ENCODE measurements around the gene SDCBP2. TPM values are rescaled to one million over a fixed set of nuclear protein-coding genes. Genes with fewer than 3 reads are reported as not detected.

SDCBP2 gene
- total RNA-seq, 2 donors from 2014 or later = 1.5 to 5.1 TPM

GRCh38 chr20:1353956-1354355 lies 25.0 kb upstream of the SDCBP2 start:
- no peak overlapping the region for H3K4me3 Mint-ChIP-seq
- no peaks in the 10 kb centered on the region for H3K27me3 Mint-ChIP-seq (ENCODE audit: insufficient read depth)

GRCh38 chr20:1346315-1346969 lies 17.5 kb upstream of the SDCBP2 start:
- no peak overlapping the region for H3K4me3 ChIP-seq (ENCODE audit: low read length)
- Mint-ChIP-seq H3K36me3 (ENCODE audit: low read depth) (peaks cover 21% of the 10 kb centered on the region), H3K4me1 (no peaks in the 10 kb centered on the region), H3K4me3 (no peak overlapping the region), H3K27ac (no peak overlapping the region), H3K9me3 (peaks cover 18% of the 10 kb centered on the region), H3K27me3 (ENCODE audit: insufficient read depth) (no peaks in the 10 kb centered on the region)
- H3K36me3 ChIP-seq (ENCODE audit: control insufficient read depth, insufficient read depth, low read length) = peaks cover 5% of the 10 kb centered on the region
- DNase-seq = no peak
- H3K27me3 ChIP-seq (ENCODE audit: control insufficient read depth, insufficient read depth, low read length, poor library complexity, severe bottlenecking) = no peaks in the 10 kb centered on the region
- H3K9me3 ChIP-seq (ENCODE audit: control insufficient read depth, low read length) = peaks cover 16% of the 10 kb centered on the region
- 100% methylated on average over 1 of the region's 2 CpGs; no CpG with 5 or more reads in 1 of the 2 experiments for WGBS, 2 experiments (ENCODE audit: insufficient coverage in 1 of 2, insufficient read length in 1 of 2)
- H3K4me1 ChIP-seq (ENCODE audit: control insufficient read depth, insufficient read depth, low read length) = no peaks in the 10 kb centered on the region
- TF ChIP-seq, protein P1, sequence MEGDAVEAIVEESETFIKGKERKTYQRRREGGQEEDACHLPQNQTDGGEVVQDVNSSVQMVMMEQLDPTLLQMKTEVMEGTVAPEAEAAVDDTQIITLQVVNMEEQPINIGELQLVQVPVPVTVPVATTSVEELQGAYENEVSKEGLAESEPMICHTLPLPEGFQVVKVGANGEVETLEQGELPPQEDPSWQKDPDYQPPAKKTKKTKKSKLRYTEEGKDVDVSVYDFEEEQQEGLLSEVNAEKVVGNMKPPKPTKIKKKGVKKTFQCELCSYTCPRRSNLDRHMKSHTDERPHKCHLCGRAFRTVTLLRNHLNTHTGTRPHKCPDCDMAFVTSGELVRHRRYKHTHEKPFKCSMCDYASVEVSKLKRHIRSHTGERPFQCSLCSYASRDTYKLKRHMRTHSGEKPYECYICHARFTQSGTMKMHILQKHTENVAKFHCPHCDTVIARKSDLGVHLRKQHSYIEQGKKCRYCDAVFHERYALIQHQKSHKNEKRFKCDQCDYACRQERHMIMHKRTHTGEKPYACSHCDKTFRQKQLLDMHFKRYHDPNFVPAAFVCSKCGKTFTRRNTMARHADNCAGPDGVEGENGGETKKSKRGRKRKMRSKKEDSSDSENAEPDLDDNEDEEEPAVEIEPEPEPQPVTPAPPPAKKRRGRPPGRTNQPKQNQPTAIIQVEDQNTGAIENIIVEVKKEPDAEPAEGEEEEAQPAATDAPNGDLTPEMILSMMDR (conservative IDR thresholded peaks at IDR 0.05) = no peak
- H3K27ac ChIP-seq (ENCODE audit: low read depth, low read length) = no peak overlapping the region
- no peak overlapping the region for H3K9ac ChIP-seq (ENCODE audit: extremely low read depth, low read length, poor library complexity, severe bottlenecking)

More at GRCh38 chr20:1353956-1354355, 25.0 kb upstream of the SDCBP2 start:
- H3K27ac Mint-ChIP-seq = no peak overlapping the region
- H3K4me3 ChIP-seq (ENCODE audit: low read length) = no peak overlapping the region
- H3K9ac ChIP-seq (ENCODE audit: extremely low read depth, low read length, poor library complexity, severe bottlenecking) = no peak overlapping the region
- TF ChIP-seq, protein P1 (conservative IDR thresholded peaks at IDR 0.05) = no peak
- peaks cover 38% of the 10 kb centered on the region for H3K36me3 ChIP-seq (ENCODE audit: control insufficient read depth, insufficient read depth, low read length)
- peaks cover 65% of the 10 kb centered on the region for H3K36me3 Mint-ChIP-seq (ENCODE audit: low read depth)
- H3K27me3 ChIP-seq (ENCODE audit: control insufficient read depth, insufficient read depth, low read length, poor library complexity, severe bottlenecking) = no peaks in the 10 kb centered on the region
- no peak overlapping the region for H3K27ac ChIP-seq (ENCODE audit: low read depth, low read length)
- no peaks in the 10 kb centered on the region for H3K4me1 Mint-ChIP-seq
- no peaks in the 10 kb centered on the region for H3K9me3 ChIP-seq (ENCODE audit: control insufficient read depth, low read length)
- H3K9me3 Mint-ChIP-seq = no peaks in the 10 kb centered on the region
- no peak for DNase-seq
- H3K4me1 ChIP-seq (ENCODE audit: control insufficient read depth, insufficient read depth, low read length) = no peaks in the 10 kb centered on the region

DNA sequence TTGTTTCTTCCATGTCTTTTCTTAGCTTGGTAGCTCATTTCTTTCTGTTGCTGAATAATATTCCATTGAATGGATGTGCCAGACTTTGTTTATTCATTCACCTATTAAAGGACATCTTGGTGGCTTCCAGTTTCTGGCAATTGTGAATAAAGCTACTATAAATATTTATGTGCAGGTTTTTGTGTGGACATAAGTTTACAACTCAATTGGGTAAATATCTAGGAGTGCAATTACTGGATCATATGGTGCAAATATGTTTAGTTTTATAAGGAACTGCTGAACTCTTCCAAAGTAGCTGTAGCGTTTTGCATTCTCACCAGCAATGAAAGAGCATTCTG lies 16.8 kb upstream of the SDCBP2 start:
- Histone ChIP-seq H3K4me1 (ENCODE audit: control insufficient read depth, insufficient read depth, low read length) (no peaks in the 10 kb centered on the region), H3K9ac (ENCODE audit: extremely low read depth, low read length, poor library complexity, severe bottlenecking) (no peak overlapping the region), H3K9me3 (ENCODE audit: control insufficient read depth, low read length) (peaks cover 16% of the 10 kb centered on the region), H3K27ac (ENCODE audit: low read depth, low read length) (no peak overlapping the region), H3K27me3 (ENCODE audit: control insufficient read depth, insufficient read depth, low read length, poor library complexity, severe bottlenecking) (no peaks in the 10 kb centered on the region), H3K36me3 (ENCODE audit: control insufficient read depth, insufficient read depth, low read length) (peaks cover under 1% of the 10 kb centered on the region), H3K4me3 (ENCODE audit: low read length) (no peak overlapping the region)
- Mint-ChIP-seq H3K36me3 (ENCODE audit: low read depth) (peaks cover 15% of the 10 kb centered on the region), H3K4me3 (no peak overlapping the region), H3K27me3 (ENCODE audit: insufficient read depth) (no peaks in the 10 kb centered on the region), H3K27ac (no peak overlapping the region), H3K4me1 (no peaks in the 10 kb centered on the region), H3K9me3 (peaks cover 18% of the 10 kb centered on the region)
- TF ChIP-seq, protein P1 (conservative IDR thresholded peaks at IDR 0.05) = no peak
- WGBS, 2 experiments (ENCODE audit: insufficient coverage in 1 of 2, insufficient read length in 1 of 2) = 96% methylated on average over 1 of the region's 1 CpG; no CpG with 5 or more reads in 1 of the 2 experiments
- DNase-seq = no peak
